ENCODE results near the gene AATK.

AATK gene

GRCh38 chr17:81134064-81134781 lies 31.8 kb downstream of the AATK start:
- no peak for TF ChIP-seq TOX (CRISPR knock-in tag; IDR thresholded peaks at IDR 0.05; ENCODE audit: borderline replicate concordance)
- TF ChIP-seq GLIS3 (CRISPR knock-in tag; IDR thresholded peaks at IDR 0.05) = no peak
- no peak for TF ChIP-seq TSHZ2 (CRISPR knock-in tag; IDR thresholded peaks at IDR 0.05)
- no peak for TF ChIP-seq ZNF565 (CRISPR knock-in tag; conservative IDR thresholded peaks at IDR 0.05; ENCODE audit: low read depth)
- no peak for TF ChIP-seq PPARA (CRISPR knock-in tag; IDR thresholded peaks at IDR 0.05; ENCODE audit: borderline replicate concordance)
- TF ChIP-seq ZNF70 (CRISPR knock-in tag; IDR thresholded peaks at IDR 0.05) = no peak
- no peak for TF ChIP-seq SNAI2 (CRISPR knock-in tag; IDR thresholded peaks at IDR 0.05)
- TF ChIP-seq CSRNP3 (CRISPR knock-in tag; IDR thresholded peaks at IDR 0.05) = no peak
- TF ChIP-seq CREB5 (CRISPR knock-in tag; IDR thresholded peaks at IDR 0.05; ENCODE audit: low read depth) = no peak
- TF ChIP-seq PATZ1 (CRISPR knock-in tag; IDR thresholded peaks at IDR 0.05; ENCODE audit: borderline replicate concordance) = no peak
- no peak for TF ChIP-seq ARNTL (CRISPR knock-in tag; IDR thresholded peaks at IDR 0.05; ENCODE audit: borderline replicate concordance, low read depth)
- no peak for TF ChIP-seq OSR1 (CRISPR knock-in tag; IDR thresholded peaks at IDR 0.05)
- TF ChIP-seq POU6F1 (CRISPR knock-in tag; IDR thresholded peaks at IDR 0.05; ENCODE audit: borderline replicate concordance, low read depth) = no peak
- no peak for ATAC-seq

- no peak for TF ChIP-seq TOX (CRISPR knock-in tag; IDR thresholded peaks at IDR 0.05; ENCODE audit: borderline replicate concordance)
- no peak for TF ChIP-seq ZC3H10 (CRISPR knock-in tag; IDR thresholded peaks at IDR 0.05)
- no peak for TF ChIP-seq CREB5 (CRISPR knock-in tag; IDR thresholded peaks at IDR 0.05; ENCODE audit: low read depth)
- no peak for TF ChIP-seq ZFP3 (CRISPR knock-in tag; IDR thresholded peaks at IDR 0.05)
- TF ChIP-seq TSHZ2 (CRISPR knock-in tag; IDR thresholded peaks at IDR 0.05) = no peak
- TF ChIP-seq TCF4 (CRISPR knock-in tag; IDR thresholded peaks at IDR 0.05; ENCODE audit: borderline replicate concordance) = no peak
- ATAC-seq = no peak
These were observed 33.0 kb downstream of the AATK start for GRCh38 chr17:81132770-81133723.

All from SK-N-SH treated with all-trans-retinoic acid at 6 μM for 48 hours (cell line).